ENCODE results near the gene SLC13A5. TPM values are rescaled to one million over a fixed set of nuclear protein-coding genes. Genes with fewer than 3 reads are reported as not detected.

Gene SLC13A5
- total RNA-seq, 1 experiment from 2014 or later = 0.92 TPM

- BruUV-seq (replicated peaks) = no TSS peak
- Histone ChIP-seq H3K27ac (no peak overlapping the region), H3K36me3 (ENCODE audit: low read depth) (no peaks in the 10 kb centered on the region), H3K9me2 (ENCODE audit: insufficient read depth) (no peaks in the 10 kb centered on the region), H3K27me3 (ENCODE audit: insufficient read depth, low read depth) (no peaks in the 10 kb centered on the region), H3K9me3 (ENCODE audit: insufficient read depth, low read depth) (no peaks in the 10 kb centered on the region), H4K20me1 (ENCODE audit: insufficient read depth) (no peaks in the 10 kb centered on the region), H2AFZ (peak overlapping the region; percentile 52; the same call in 1 of the 2 replicates), H3K4me3 (no peak overlapping the region), H3K79me2 (ENCODE audit: low read depth) (no peaks in the 10 kb centered on the region), H3K4me1 (replicated peaks; ENCODE audit: insufficient read depth) (peaks cover 21% of the 10 kb centered on the region), H3K4me2 (no peak overlapping the region), H3F3A (ENCODE audit: insufficient read depth, low read depth) (peaks cover 20% of the 10 kb centered on the region)
- TF ChIP-seq EZH2 (IDR thresholded peaks at IDR 0.05; ENCODE audit: low read depth) (no peak), CTCF (conservative IDR thresholded peaks at IDR 0.05) (no peak)
- POLR2A ChIA-PET (ENCODE audit: unreplicated experiment) = interaction anchor here (0.6 kb wide), 1 partner anchor 54 kb away, joined by 4 read pairs; no protein-coding TSS in a partner anchor
- intact Hi-C loops (cut with micrococcal nuclease; ENCODE audit: unreplicated experiment) = no loop called here
- CTCF ChIA-PET = no interaction called here
- DNase-seq = no peak
Measured at GRCh38 chr17:6756425-6757031, 43.4 kb upstream of the SLC13A5 start.

- no peak within 1 kb of the TSS for H3K4me3 ChIP-seq
Measured at GRCh38 chr17:6755731-6756184, 42.6 kb upstream of the SLC13A5 start, which contains the start of gene XAF1. Gene XAF1, plus strand, starts transcription at chr17:6756046. Its CDS starts 33 bp downstream, at chr17:6756079.

GRCh38 chr17:6755281-6755680, 42.1 kb upstream of the SLC13A5 start:
- Histone ChIP-seq H3K9me2 (ENCODE audit: insufficient read depth) (no peaks in the 10 kb centered on the region), H3K4me3 (no peak overlapping the region), H2AFZ (no peak overlapping the region), H3K4me2 (no peak overlapping the region), H3K79me2 (ENCODE audit: low read depth) (no peaks in the 10 kb centered on the region), H4K20me1 (ENCODE audit: insufficient read depth) (no peaks in the 10 kb centered on the region), H3K4me1 (replicated peaks; ENCODE audit: insufficient read depth) (peaks cover 22% of the 10 kb centered on the region), H3K36me3 (ENCODE audit: low read depth) (no peaks in the 10 kb centered on the region), H3K9me3 (ENCODE audit: insufficient read depth, low read depth) (no peaks in the 10 kb centered on the region), H3K27ac (no peak overlapping the region), H3F3A (ENCODE audit: insufficient read depth, low read depth) (peaks cover 21% of the 10 kb centered on the region), H3K27me3 (ENCODE audit: insufficient read depth, low read depth) (no peaks in the 10 kb centered on the region)
- POLR2A ChIA-PET (ENCODE audit: unreplicated experiment) = interaction anchor here (0.7 kb wide), 1 partner anchor 932 kb away, joined by 5 read pairs; the partner anchor contains the start of gene TP53
- no peak for DNase-seq
- TF ChIP-seq EZH2 (IDR thresholded peaks at IDR 0.05; ENCODE audit: low read depth) = no peak
- no peak for TF ChIP-seq CTCF (conservative IDR thresholded peaks at IDR 0.05)
- intact Hi-C loops (cut with micrococcal nuclease; ENCODE audit: unreplicated experiment) = no loop called here
- CTCF ChIA-PET = no interaction called here
- BruUV-seq (replicated peaks) = no TSS peak

More at GRCh38 chr17:6755731-6756184, 42.6 kb upstream of the SLC13A5 start, which contains the start of gene XAF1:
- H3F3A ChIP-seq (ENCODE audit: insufficient read depth, low read depth) = peaks cover 21% of the 10 kb centered on the region
- peak within 1 kb of the TSS; percentile 52; the same call in 1 of the 2 replicates for H2AFZ ChIP-seq
- H3K9me2 ChIP-seq (ENCODE audit: insufficient read depth) = no peaks in the 10 kb centered on the region
- BruUV-seq (replicated peaks) = no TSS peak
- ChIA-PET CTCF (no interaction called here), POLR2A (ENCODE audit: unreplicated experiment) (interaction anchor here (0.7 kb wide), 1 partner anchor 932 kb away, joined by 5 read pairs; the partner anchor contains the start of gene TP53)
- peak in 1 of 2 experiments; percentile 32 for DNase-seq
- H3K4me1 ChIP-seq (replicated peaks; ENCODE audit: insufficient read depth) = peaks cover 22% of the 10 kb centered on the region
- no peaks in the 10 kb centered on the region for H3K36me3 ChIP-seq (ENCODE audit: low read depth)
- H3K4me2 ChIP-seq = 0 out of 2 replicates have a peak within 1 kb of the TSS, but pooled peaks have one; percentile 16
- no peak within 1 kb of the TSS for H3K27ac ChIP-seq
- TF ChIP-seq EZH2 (IDR thresholded peaks at IDR 0.05; ENCODE audit: low read depth) (no peak), CTCF (conservative IDR thresholded peaks at IDR 0.05) (no peak)
- no peaks in the 10 kb centered on the region for H3K79me2 ChIP-seq (ENCODE audit: low read depth)
- H4K20me1 ChIP-seq (ENCODE audit: insufficient read depth) = no peaks in the 10 kb centered on the region
- no peaks in the 10 kb centered on the region for H3K27me3 ChIP-seq (ENCODE audit: insufficient read depth, low read depth)
- H3K9me3 ChIP-seq (ENCODE audit: insufficient read depth, low read depth) = no peaks in the 10 kb centered on the region
- intact Hi-C loops (cut with micrococcal nuclease; ENCODE audit: unreplicated experiment) = no loop called here
